Lung microvascular endothelial cell (primary cell): ENCODE measurements around the gene PRSS35. TPM values are rescaled to one million over a fixed set of nuclear protein-coding genes. Genes with fewer than 3 reads are reported as not detected.
"Not testable (repeated sequence)": the region's sequence is repeated elsewhere in the genome, so short reads cannot be mapped to it uniquely, and the experiment has no call there.

Experiments used
- DNase-seq, 2 donors: peaks; one replicate each; pipeline versions ENCODE4 v3.0.0 to v3.0.0-alpha.2; 2010; ENCODE audit warnings: low read depth in 2 of 2
- total RNA-seq: library from RNA; depleted of rRNA; stranded (reverse); fragments of >200 nt; gene quantifications from 2 replicates; pipeline ENCODE4 v1.2.1, GENCODE V29; 2014

Gene PRSS35
- total RNA-seq, 1 donor from 2014 or later, result not detected

GRCh38 chr6:83514866-83515466, 2.6 kb downstream of the PRSS35 start:
- peak; percentile 74 to 80 for DNase-seq

DNA sequence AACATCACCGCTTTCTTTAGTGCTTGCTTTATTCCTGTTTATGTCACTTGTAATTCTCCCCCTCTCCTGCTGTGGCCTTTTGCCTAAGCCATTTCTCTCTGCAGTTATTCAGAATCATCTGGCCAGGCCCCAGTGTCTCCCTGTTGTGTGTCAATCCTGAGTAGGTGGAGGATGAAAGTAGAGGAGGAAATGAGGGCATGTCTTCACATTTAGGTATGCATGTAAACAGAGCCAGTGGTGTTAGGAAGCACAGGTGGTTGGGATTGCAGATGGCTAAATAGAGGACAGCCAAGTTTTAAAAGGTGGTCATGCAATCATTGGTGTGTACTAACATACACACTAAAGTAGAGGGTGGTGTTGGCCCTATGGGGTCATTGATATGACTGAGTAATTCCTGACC, 5.2 kb downstream of the PRSS35 start:
- DNase-seq, result no peak

DNA sequence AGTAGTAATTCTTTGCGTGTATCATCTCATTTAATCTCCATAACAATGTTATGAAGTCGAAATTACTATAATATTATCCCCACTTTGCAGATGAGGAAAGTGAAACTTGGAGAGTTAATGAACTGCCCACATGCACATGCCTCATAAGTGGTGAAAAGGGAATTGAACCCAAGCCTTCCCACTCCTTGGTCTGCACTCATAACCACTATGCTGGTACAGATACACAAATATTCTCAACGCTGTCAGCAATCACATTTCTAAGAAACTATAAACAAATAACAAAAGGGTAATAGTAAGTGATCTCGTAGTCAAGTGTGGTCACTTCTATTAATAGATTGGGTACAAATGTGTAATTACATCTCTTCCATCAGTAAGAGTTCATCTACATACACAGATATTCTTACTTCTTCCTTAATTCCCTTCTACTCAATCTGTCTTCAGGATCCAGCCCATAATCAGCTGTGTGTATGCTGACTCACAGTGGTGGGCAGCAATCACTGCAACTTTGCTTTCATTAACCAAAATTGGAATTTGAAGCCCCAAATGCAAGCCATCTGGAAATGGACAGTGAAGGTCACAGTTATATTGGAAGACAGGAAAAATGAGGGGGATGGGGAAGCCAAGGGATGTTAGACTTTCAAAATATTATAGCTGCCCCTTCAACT, 6.6 kb downstream of the PRSS35 start:
- peak; percentile 16 to 22 for DNase-seq

DNA sequence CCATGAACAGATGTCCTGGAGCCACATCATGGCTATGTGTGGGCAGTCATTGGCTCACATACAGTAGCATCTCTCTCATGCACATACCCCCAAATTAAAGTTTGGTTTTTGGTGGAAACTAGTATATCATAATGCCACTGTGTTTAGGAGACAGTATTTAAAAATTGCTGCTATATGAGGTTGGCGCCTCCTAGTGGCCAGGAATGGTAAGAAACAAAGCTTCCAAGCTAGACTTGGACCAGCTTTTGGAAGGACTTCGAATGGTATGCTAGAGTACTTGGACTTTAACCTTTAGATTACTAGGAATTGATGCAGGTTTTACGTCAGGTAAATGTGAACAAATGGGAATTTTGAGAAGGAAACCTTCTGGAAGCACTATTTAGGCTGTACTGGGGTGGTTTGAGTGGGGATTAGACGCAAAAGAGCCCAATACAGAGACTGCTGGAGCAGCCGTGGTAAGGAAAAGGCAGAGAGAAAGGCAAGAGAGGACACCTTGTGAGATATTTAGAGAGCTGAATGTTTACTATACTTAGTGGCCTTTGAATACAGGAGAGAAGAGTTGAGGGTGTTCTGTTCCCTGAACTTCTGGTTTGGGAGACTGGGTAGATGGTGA, 23.8 kb downstream of the PRSS35 start:
- DNase-seq, result peak; percentile 56 to 64

DNA sequence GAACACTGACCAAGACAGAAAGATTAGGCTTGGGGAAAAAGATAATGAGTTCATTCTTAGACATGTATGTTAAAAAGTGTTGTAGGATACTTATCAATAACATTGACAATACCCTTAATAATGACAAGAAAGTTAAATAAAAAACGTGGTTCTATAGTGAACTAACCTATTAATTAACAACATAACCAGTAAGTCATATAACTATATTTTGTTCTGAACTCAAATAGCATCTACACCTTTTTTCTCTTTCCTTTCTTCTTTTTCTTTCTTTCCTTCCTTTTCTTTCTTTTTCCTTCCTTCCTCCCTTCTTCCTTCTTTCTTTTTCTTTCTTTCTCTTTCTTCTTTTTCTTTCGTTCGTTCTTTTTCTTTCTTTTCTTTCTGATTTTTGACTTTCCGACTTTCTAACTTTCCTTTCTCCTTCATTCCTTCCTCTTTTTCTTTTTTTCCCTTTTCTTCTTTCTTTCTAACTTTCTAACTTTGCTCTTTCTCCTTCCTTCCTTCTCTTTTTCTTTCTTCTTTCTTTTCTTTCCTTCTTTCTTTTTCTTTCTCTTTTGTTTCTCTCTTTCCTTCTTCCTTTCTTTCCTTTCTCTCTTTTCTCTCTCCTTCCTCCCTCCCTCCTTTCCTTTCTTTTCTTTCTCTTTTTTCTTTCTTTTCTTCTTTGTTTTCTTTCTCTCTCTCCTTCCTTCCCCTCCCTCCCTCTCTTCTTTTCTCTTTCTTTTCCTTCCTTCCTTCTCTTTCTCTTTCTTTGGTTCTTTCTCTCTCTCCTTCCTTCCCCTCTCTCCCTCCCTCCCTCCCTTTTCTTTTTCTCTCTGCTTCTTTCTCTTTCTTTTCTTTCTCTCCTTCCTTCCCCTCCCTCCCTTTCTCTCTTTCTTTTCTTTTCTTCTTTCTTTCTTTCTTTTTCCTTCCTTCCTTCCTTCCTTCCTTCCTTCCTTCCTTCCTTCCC, 24.6 kb downstream of the PRSS35 start:
- no peak for DNase-seq

- DNase-seq, result no peak
Observed at GRCh38 chr6:83539678-83540077, 27.3 kb downstream of the PRSS35 start.

- DNase-seq, result no peak
Observed at GRCh38 chr6:83546636-83547035, 34.3 kb downstream of the PRSS35 start.

- DNase-seq, result not testable (repeated sequence)
Observed at GRCh38 chr6:83550482-83550881, 38.1 kb downstream of the PRSS35 start.

DNA sequence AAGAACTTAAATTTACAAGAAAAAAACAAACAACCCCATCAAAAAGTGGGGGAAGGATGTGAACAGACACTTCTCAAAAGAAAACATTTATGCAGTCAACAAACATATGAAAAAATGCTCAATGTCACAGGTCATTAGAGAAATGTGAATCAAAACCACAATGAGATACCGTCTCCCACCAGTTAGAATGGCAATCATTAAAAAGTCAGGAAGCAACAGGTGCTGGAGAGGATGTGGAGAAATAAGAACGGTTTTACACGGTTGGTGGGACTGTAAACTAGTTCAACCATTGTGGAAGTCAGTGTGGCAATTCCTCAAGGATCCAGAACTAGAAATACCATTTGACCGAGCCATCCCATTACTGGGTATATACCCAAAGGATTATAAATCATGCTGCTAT, 39.4 kb downstream of the PRSS35 start:
- not testable (repeated sequence) for DNase-seq

- DNase-seq, result no peak
Observed at GRCh38 chr6:83556871-83557270, 44.5 kb downstream of the PRSS35 start.

- no peak for DNase-seq
Observed at GRCh38 chr6:83558975-83559374, 46.6 kb downstream of the PRSS35 start.

GRCh38 chr6:83571663-83572185, 59.4 kb downstream of the PRSS35 start:
- not testable (repeated sequence) for DNase-seq

GRCh38 chr6:83574783-83575182, 62.4 kb downstream of the PRSS35 start:
- DNase-seq, result no peak

Other genes with a start within 250 kb of the PRSS35 start
- gene ME1, start 81.5 kb upstream of the PRSS35 start, total RNA-seq, result 2.2 and 6.5 TPM in 2 replicates
- 0.22 and 0.40 TPM in 2 replicates for gene SNAP91, start 196.6 kb downstream of the PRSS35 start, total RNA-seq